ENCODE data around the gene MPDU1.

DNA sequence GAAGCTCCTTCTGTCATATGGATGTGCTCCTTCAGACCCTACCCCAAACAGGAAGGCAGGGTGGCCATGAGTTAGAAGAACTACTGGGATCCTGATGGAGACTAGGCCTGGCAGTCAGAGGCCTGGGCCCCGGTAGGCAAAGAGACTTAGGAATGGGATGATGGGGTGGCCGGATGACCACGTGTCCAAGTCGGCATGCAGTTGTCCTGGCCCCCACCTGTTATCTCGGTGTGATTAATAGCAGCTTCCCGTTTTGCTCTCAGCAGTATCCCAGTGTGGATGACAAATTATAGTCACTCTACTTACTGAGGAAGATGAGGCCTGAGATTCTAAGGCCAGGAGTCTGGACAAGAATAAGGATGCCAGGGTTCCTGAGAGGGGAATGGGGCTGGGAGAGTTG, 33.3 kb upstream of the MPDU1 start:
- TF ChIP-seq, protein P1, sequence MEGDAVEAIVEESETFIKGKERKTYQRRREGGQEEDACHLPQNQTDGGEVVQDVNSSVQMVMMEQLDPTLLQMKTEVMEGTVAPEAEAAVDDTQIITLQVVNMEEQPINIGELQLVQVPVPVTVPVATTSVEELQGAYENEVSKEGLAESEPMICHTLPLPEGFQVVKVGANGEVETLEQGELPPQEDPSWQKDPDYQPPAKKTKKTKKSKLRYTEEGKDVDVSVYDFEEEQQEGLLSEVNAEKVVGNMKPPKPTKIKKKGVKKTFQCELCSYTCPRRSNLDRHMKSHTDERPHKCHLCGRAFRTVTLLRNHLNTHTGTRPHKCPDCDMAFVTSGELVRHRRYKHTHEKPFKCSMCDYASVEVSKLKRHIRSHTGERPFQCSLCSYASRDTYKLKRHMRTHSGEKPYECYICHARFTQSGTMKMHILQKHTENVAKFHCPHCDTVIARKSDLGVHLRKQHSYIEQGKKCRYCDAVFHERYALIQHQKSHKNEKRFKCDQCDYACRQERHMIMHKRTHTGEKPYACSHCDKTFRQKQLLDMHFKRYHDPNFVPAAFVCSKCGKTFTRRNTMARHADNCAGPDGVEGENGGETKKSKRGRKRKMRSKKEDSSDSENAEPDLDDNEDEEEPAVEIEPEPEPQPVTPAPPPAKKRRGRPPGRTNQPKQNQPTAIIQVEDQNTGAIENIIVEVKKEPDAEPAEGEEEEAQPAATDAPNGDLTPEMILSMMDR (IDR thresholded peaks at IDR 0.05; ENCODE audit: poor library complexity) = no peak
- no peak for TF ChIP-seq EZH2 (IDR thresholded peaks at IDR 0.05; ENCODE audit: borderline replicate concordance)
- TF ChIP-seq EZH2phosphoT487 (IDR thresholded peaks at IDR 0.05; ENCODE audit: low read depth, severe bottlenecking, unreplicated experiment) = no peak

Measured in hepatocyte (in vitro differentiated cells).